C4-2B (cell line): ENCODE results near the gene C6orf118.

Experiments used
- H3K27ac ChIP-seq: fragments of 450-650 bp; 2 replicates; pipeline ENCODE4 v1.5.1; 2017
- ZFX ChIP-seq: fragments of 450-650 bp; IDR thresholded peaks from 2 replicates; pipeline ENCODE4 v1.6.1; 2017
- TF ChIP-seq, protein P1 (sequence below): fragments of 450-650 bp; conservative IDR thresholded peaks from 2 replicates; pipeline ENCODE4 v1.5.1; 2017; ENCODE audit warnings: mild to moderate bottlenecking

Gene C6orf118

GRCh38 chr6:165308926-165309731 is at the start of gene C6orf118:
Gene C6orf118, minus strand, starts transcription at chr6:165309605. Its CDS starts 19 bp downstream, at chr6:165309586.
- TF ChIP-seq, protein P1, sequence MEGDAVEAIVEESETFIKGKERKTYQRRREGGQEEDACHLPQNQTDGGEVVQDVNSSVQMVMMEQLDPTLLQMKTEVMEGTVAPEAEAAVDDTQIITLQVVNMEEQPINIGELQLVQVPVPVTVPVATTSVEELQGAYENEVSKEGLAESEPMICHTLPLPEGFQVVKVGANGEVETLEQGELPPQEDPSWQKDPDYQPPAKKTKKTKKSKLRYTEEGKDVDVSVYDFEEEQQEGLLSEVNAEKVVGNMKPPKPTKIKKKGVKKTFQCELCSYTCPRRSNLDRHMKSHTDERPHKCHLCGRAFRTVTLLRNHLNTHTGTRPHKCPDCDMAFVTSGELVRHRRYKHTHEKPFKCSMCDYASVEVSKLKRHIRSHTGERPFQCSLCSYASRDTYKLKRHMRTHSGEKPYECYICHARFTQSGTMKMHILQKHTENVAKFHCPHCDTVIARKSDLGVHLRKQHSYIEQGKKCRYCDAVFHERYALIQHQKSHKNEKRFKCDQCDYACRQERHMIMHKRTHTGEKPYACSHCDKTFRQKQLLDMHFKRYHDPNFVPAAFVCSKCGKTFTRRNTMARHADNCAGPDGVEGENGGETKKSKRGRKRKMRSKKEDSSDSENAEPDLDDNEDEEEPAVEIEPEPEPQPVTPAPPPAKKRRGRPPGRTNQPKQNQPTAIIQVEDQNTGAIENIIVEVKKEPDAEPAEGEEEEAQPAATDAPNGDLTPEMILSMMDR, result no peak
- no peak for TF ChIP-seq ZFX

GRCh38 chr6:165345700-165346099 is 36.3 kb upstream of the C6orf118 start:
- no peak overlapping the region for H3K27ac ChIP-seq
- TF ChIP-seq, protein P1, result no peak
- no peak for TF ChIP-seq ZFX

More at GRCh38 chr6:165308926-165309731, at the start of gene C6orf118:
- peak within 1 kb of the TSS; percentile 24; the same call in 1 of the 2 replicates for H3K27ac ChIP-seq

- H3K27ac ChIP-seq, result no peak overlapping the region
- TF ChIP-seq, protein P1, result no peak
Observed at GRCh38 chr6:165340532-165340931, 31.1 kb upstream of the C6orf118 start.

DNA sequence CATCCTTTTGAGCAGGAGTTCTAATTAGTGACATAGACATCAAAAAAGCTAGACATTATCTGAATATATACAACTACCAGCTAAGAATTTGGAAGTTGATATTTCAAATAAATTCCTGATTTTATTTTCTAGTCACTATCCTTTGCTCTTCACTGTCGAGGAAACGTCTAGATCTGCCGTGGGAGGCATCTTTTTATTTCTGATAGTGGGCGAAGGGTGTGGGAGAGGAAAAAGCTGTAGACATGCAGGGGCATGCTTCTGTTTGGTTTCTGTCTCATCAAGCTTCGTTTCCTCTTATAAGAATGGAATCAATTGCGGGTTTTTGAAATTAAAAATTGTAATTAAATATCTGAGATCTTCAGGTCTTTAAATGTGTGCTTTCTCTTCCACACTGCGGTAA is 16.2 kb upstream of the C6orf118 start:
- TF ChIP-seq, protein P1, result no peak
- TF ChIP-seq ZFX, result no peak
- no peak overlapping the region for H3K27ac ChIP-seq

DNA sequence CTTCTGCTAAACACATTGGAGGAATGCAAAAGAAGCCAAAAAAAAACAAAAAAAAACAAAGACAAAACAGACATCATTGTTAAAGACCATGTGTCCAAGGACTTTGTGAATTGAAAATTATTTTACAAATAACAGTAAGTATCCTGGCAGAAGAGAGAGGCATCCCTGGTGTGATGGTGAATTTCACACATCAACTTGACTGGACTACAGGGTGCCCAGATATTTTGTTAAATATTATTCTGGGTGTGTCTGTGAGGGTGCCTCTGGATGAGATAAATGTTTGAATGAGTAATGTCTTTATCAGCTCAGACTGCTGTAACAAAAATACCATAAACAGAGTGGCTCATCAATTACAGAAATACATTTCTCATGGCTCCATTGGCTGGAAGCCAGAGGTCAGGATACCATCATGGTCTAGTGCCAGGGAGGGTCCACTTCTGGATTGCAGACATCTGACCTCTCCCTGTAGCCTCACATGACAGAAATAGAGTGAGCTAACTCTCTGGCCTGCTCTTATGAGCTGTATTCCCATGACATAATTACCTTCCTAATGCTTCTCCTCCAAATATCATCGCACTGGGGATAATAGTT is 12.2 kb upstream of the C6orf118 start:
- no peak for TF ChIP-seq ZFX
- TF ChIP-seq, protein P1, result no peak
- H3K27ac ChIP-seq, result no peak overlapping the region

DNA sequence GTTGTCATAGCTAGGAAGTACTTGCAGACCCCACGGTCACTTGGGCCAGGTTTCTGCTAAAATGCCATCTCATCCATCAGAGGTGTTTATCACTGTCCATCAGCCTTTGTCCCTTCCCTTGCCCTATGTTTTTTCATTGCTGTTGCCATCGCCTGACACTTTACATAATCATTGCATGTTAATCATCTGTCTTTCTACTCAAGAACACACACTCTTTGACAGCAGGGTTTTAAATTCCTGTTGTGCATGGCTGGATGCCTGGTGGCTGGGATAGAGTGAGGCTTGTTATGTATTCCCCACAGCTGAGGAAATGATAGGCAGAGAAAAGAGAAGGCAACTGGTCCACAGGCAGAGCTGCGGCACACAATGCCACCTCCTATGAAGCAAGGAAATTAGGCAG is 11.7 kb upstream of the C6orf118 start:
- no peak for TF ChIP-seq ZFX
- TF ChIP-seq, protein P1, result no peak

GRCh38 chr6:165317723-165318122 is 8.3 kb upstream of the C6orf118 start:
- no peak overlapping the region for H3K27ac ChIP-seq
- no peak for TF ChIP-seq ZFX
- TF ChIP-seq, protein P1, result no peak

More for the DNA sequence above, 11.7 kb upstream of the C6orf118 start:
- no peak overlapping the region for H3K27ac ChIP-seq
